H1 (cell line): Measurements from ENCODE around the gene SCOC. TPM values are rescaled to one million over a fixed set of nuclear protein-coding genes. Genes with fewer than 3 reads are reported as not detected.

Experiments used
- CTCF ChIA-PET: fragments of 300-600 bp; sonication (Branson Sonifier 250); formaldehyde crosslinking; loops from one replicate; lab custom pipeline; 2021; ENCODE audit not compliant: partially characterized antibody; lab: Charles Lee
- POLR2A ChIA-PET: fragments of 300-600 bp; sonication (Branson Sonifier 250); formaldehyde crosslinking; loops from one replicate; lab custom pipeline; 2021; ENCODE audit warnings: inconsistent platforms; ENCODE audit not compliant: partially characterized antibody; lab: Charles Lee
- DNase-seq, 2 experiments: peaks; one replicate each; pipeline versions ENCODE4 v3.0.0 to v3.0.0-alpha.2; 2010 to 2022; ENCODE audit warnings: low spot score in 2 of 2, low read depth in 1 of 2, mixed read lengths in 1 of 2
- FAIRE-seq: peaks from 2 replicates; lab custom pipeline; 2011; peaks lifted over from hg19 to GRCh38; lab: Jason Lieb, UNC
- H2AFZ ChIP-seq: 2 replicates; pipeline ENCODE4 v1.8.1; 2012; ENCODE audit warnings: low read length, inconsistent platforms
- H2AK5ac ChIP-seq: 2 replicates; pipeline ENCODE4 v1.6.1; 2013; ENCODE audit warnings: low read depth, low read length
- H2BK120ac ChIP-seq: replicated peaks from 2 replicates; pipeline ENCODE3; 2013; ENCODE audit warnings: low read depth, low read length, inconsistent platforms
- H2BK12ac ChIP-seq: 2 replicates; pipeline ENCODE4 v1.6.1; 2013; ENCODE audit warnings: low read depth, low read length
- H2BK15ac ChIP-seq: 2 replicates; pipeline ENCODE4 v1.6.1; 2013; ENCODE audit warnings: low read length
- H2BK20ac ChIP-seq: 2 replicates; pipeline ENCODE4 v1.6.1; 2013; ENCODE audit warnings: low read length
- H2BK5ac ChIP-seq: 2 replicates; pipeline ENCODE4 v1.6.1; 2013; ENCODE audit warnings: low read depth, low read length
- H3K14ac ChIP-seq: 2 replicates; pipeline ENCODE4 v1.6.1; 2013; ENCODE audit warnings: inconsistent platforms; ENCODE audit not compliant: insufficient read length
- H3K18ac ChIP-seq: 2 replicates; pipeline ENCODE4 v1.6.1; 2013; ENCODE audit warnings: low read length; ENCODE audit errors: extremely low read depth
- H3K23ac ChIP-seq: 2 replicates; pipeline ENCODE4 v1.6.1; 2013; ENCODE audit warnings: inconsistent platforms; ENCODE audit not compliant: insufficient read length
- H3K23me2 ChIP-seq: 2 replicates; pipeline ENCODE4 v1.6.1; 2013; ENCODE audit warnings: low read depth, low read length
- H3K27ac ChIP-seq: 2 replicates; pipeline ENCODE4 v1.6.1; 2011; ENCODE audit warnings: low read depth, low read length, inconsistent platforms
- H3K27me3 ChIP-seq, 4 experiments: replicated peaks in 1 of 4; 1 replicate in 1 of 4; 2 replicates in 3 of 4; pipeline versions ENCODE4 v1.6.1 to v1.8.1; 2011 to 2013; ENCODE audit warnings: low read length in 3 of 4, mild to moderate bottlenecking in 3 of 4, inconsistent platforms in 2 of 4, mixed read lengths in 2 of 4, moderate library complexity in 1 of 4; ENCODE audit not compliant: control insufficient read depth in 3 of 4, insufficient read depth in 3 of 4; ENCODE audit errors: extremely low read depth in 1 of 4
- H3K36me3 ChIP-seq, 4 experiments: 2 replicates each; pipeline versions ENCODE4 v1.6.1 to v1.8.1; 2011 to 2013; ENCODE audit warnings: mild to moderate bottlenecking in 4 of 4, low read length in 3 of 4, moderate library complexity in 2 of 4, control low read depth in 1 of 4, inconsistent platforms in 1 of 4; ENCODE audit not compliant: insufficient read depth in 4 of 4, control insufficient read depth in 2 of 4
- H3K4ac ChIP-seq: replicated peaks from 2 replicates; pipeline ENCODE3; 2013; ENCODE audit warnings: low read length, low read depth, mixed read lengths, inconsistent platforms; ENCODE audit not compliant: insufficient read length
- H3K4me1 ChIP-seq, 4 experiments: replicated peaks in 1 of 4; 1 replicate in 1 of 4; 2 replicates in 3 of 4; pipeline versions ENCODE4 v1.6.1 to v1.8.1; 2011 to 2013; ENCODE audit warnings: low read length in 3 of 4, inconsistent platforms in 2 of 4, mixed read lengths in 1 of 4; ENCODE audit not compliant: insufficient read depth in 4 of 4, control insufficient read depth in 3 of 4
- H3K4me2 ChIP-seq, 2 experiments: 2 replicates each; pipeline versions ENCODE4 v1.6.1 to v1.8.1; 2011 to 2013; ENCODE audit warnings: low read depth in 2 of 2, low read length in 2 of 2, control low read depth in 1 of 2, inconsistent platforms in 1 of 2, mild to moderate bottlenecking in 1 of 2; ENCODE audit not compliant: insufficient read depth in 1 of 2
- H3K4me3 ChIP-seq, 4 experiments: fragments of 200-600, 300-600 bp in 1 of 4; sonication (generic), shearing (Covaris generic), sonication (Bioruptor Twin) in 1 of 4; 2 replicates each; pipeline versions ENCODE4 v1.5.1 to v1.8.1; 2011 to 2016; ENCODE audit warnings: low read length in 4 of 4, low read depth in 3 of 4, control low read depth in 2 of 4, inconsistent platforms in 2 of 4, mild to moderate bottlenecking in 2 of 4, mixed read lengths in 1 of 4, moderate library complexity in 1 of 4; ENCODE audit not compliant: insufficient read depth in 2 of 4; ENCODE audit errors: extremely low read depth in 1 of 4
- H3K56ac ChIP-seq: replicated peaks from 2 replicates; pipeline ENCODE3; 2013; ENCODE audit warnings: low read depth, mild to moderate bottlenecking, mixed read lengths, low read length, inconsistent platforms; ENCODE audit not compliant: insufficient read length
- H3K79me1 ChIP-seq: 2 replicates; pipeline ENCODE4 v1.6.1; 2013; ENCODE audit warnings: low read depth, low read length, control low read depth
- H3K79me2 ChIP-seq, 2 experiments: 2 replicates each; pipeline versions ENCODE4 v1.6.1 to v1.8.1; 2012 to 2013; ENCODE audit warnings: low read length in 2 of 2, mild to moderate bottlenecking in 2 of 2, inconsistent platforms in 1 of 2; ENCODE audit not compliant: insufficient read depth in 2 of 2, control insufficient read depth in 1 of 2
- H3K9ac ChIP-seq, 4 experiments: replicated peaks in 1 of 4; 1 replicate in 1 of 4; 2 replicates in 3 of 4; pipeline versions ENCODE4 v1.6.1 to v1.8.1; 2011 to 2013; ENCODE audit warnings: low read depth in 3 of 4, low read length in 3 of 4, control low read depth in 2 of 4, mild to moderate bottlenecking in 2 of 4, moderate library complexity in 2 of 4, inconsistent platforms in 1 of 4; ENCODE audit errors: extremely low read depth in 1 of 4
- H3K9me3 ChIP-seq, 2 experiments: 2 replicates each; pipeline versions ENCODE4 v1.6.1 to v1.8.1; 2012 to 2013; ENCODE audit warnings: mild to moderate bottlenecking in 2 of 2, moderate library complexity in 2 of 2, control low read depth in 1 of 2, inconsistent platforms in 1 of 2, low read depth in 1 of 2, low read length in 1 of 2, mixed read lengths in 1 of 2; ENCODE audit not compliant: insufficient read depth in 2 of 2
- H4K20me1 ChIP-seq, 2 experiments: replicated peaks in 1 of 2; 2 replicates each; pipeline versions ENCODE3 to v1.8.1; 2011 to 2013; ENCODE audit warnings: inconsistent platforms in 2 of 2, low read length in 2 of 2, mild to moderate bottlenecking in 1 of 2; ENCODE audit not compliant: insufficient read depth in 2 of 2, control insufficient read depth in 1 of 2
- H4K5ac ChIP-seq: 2 replicates; pipeline ENCODE4 v1.6.1; 2013; ENCODE audit warnings: low read length, low read depth, mixed read lengths, inconsistent platforms; ENCODE audit not compliant: insufficient read length
- H4K8ac ChIP-seq: 2 replicates; pipeline ENCODE4 v1.8.0; 2013; ENCODE audit warnings: mild to moderate bottlenecking, moderate library complexity, low read length, inconsistent platforms; ENCODE audit not compliant: insufficient read depth; ENCODE audit errors: extremely low read depth
- H4K91ac ChIP-seq: replicated peaks from 2 replicates; pipeline ENCODE3; 2013; ENCODE audit warnings: low read length, mixed read lengths, inconsistent platforms; ENCODE audit not compliant: insufficient read length
- FOSL1 ChIP-seq: IDR thresholded peaks from 2 replicates; pipeline ENCODE4 v1.6.1; 2011; ENCODE audit warnings: mild to moderate bottlenecking, low read depth, low read length, moderate library complexity; ENCODE audit not compliant: insufficient read depth
- KDM1A ChIP-seq: fragments of 200-600, 300-600 bp; sonication (generic); IDR thresholded peaks from 2 replicates; pipeline ENCODE4 v1.7.1; 2016; ENCODE audit warnings: mild to moderate bottlenecking, low read length, borderline replicate concordance
- NRF1 ChIP-seq: IDR thresholded peaks from 2 replicates; pipeline ENCODE4 v1.6.1; 2011; ENCODE audit warnings: mild to moderate bottlenecking, low read depth, low read length, improper control_type of control experiment
- POLR2AphosphoS5 ChIP-seq: IDR thresholded peaks from 2 replicates; pipeline ENCODE4 v1.6.1; 2011; ENCODE audit warnings: low read depth, low read length
- POU5F1 ChIP-seq: IDR thresholded peaks from 2 replicates; pipeline ENCODE4 v1.6.1; 2011; ENCODE audit warnings: low read depth, mild to moderate bottlenecking, low read length, moderate library complexity
- RAD21 ChIP-seq, 2 experiments: IDR thresholded peaks in 1 of 2; conservative IDR thresholded peaks in 1 of 2; 2 replicates each; pipeline ENCODE4 v1.6.1; 2011; ENCODE audit warnings: low read depth in 2 of 2, low read length in 2 of 2, improper control_type of control experiment in 1 of 2, inconsistent platforms in 1 of 2, mild to moderate bottlenecking in 1 of 2, moderate library complexity in 1 of 2
- RXRA ChIP-seq: IDR thresholded peaks from 2 replicates; pipeline ENCODE4 v1.6.1; 2011; ENCODE audit warnings: low read depth, mild to moderate bottlenecking, low read length, moderate library complexity; ENCODE audit not compliant: insufficient read depth
- SAP30 ChIP-seq: fragments of 300-600 bp; sonication (generic); IDR thresholded peaks from 2 replicates; pipeline ENCODE4 v1.7.1; 2012; ENCODE audit warnings: low read length, moderate library complexity, mild to moderate bottlenecking, inconsistent platforms; ENCODE audit not compliant: insufficient read depth, insufficient replicate concordance
- SIRT6 ChIP-seq: IDR thresholded peaks from one replicate; pipeline ENCODE4 v1.7.1; 2012; ENCODE audit warnings: low read length, inconsistent platforms
- SIX5 ChIP-seq: IDR thresholded peaks from 2 replicates; pipeline ENCODE4 v1.6.1; 2011; ENCODE audit warnings: mild to moderate bottlenecking, low read depth, low read length
- WGBS, 2 experiments: shearing (Covaris generic) in 1 of 2; methylation state at CpG; one replicate each; pipeline versions ENCODE4 v1.1.6 to v1.1.7; 2013 to 2015; ENCODE audit warnings: low lambda C conversion rate in 2 of 2, mixed read lengths in 2 of 2, inconsistent platforms in 1 of 2, low coverage in 1 of 2, missing lambda C conversion rate in 1 of 2; ENCODE audit not compliant: insufficient replicate concordance in 2 of 2, insufficient coverage in 1 of 2, insufficient read length in 1 of 2; ENCODE audit errors: extremely low coverage in 1 of 2, missing lambda C conversion rate in 1 of 2; 5-methylcytosine and 5-hydroxymethylcytosine counted together
- polyA plus RNA-seq, 7 experiments: library from polyadenylated mRNA; depleted of rRNA in 3 of 7; stranded (reverse) in 5 of 7; unstranded in 2 of 7; fragments of >200 nt in 5 of 7; fragments of 200-250 nt in 2 of 7; gene quantifications; 1 replicate in 5 of 7; 2 replicates in 1 of 7; 4 replicates in 1 of 7; pipeline versions ENCODE4 v1.2.1 to v1.2.3, GENCODE V29; 2011 to 2013; ENCODE audit warnings: missing spikeins in 2 of 7, mixed read lengths in 2 of 7
- total RNA-seq: library from RNA; stranded (reverse); fragmentation: NEBNext Ultra II Directional; extraction: Animal tissue kit (Norgen Biotek cat#: 25700); gene quantifications from 2 replicates; pipeline ENCODE4 v1.2.1, GENCODE V29; 2021
- TF ChIP-seq, protein P1 (sequence below): IDR thresholded peaks from 2 replicates; pipeline ENCODE4 v1.6.1; 2012; ENCODE audit warnings: inconsistent platforms
- TF ChIP-seq, protein P2 (sequence below): IDR thresholded peaks from 2 replicates; pipeline ENCODE4 v1.6.1; 2012; ENCODE audit warnings: low read length, inconsistent platforms

The SCOC gene
- total and polyA plus RNA-seq, 2 of the 8 experiments (the other 6 are each of a cell fraction or from before 2014, with no cell fraction given) = 12.1 to 33.4 TPM

DNA sequence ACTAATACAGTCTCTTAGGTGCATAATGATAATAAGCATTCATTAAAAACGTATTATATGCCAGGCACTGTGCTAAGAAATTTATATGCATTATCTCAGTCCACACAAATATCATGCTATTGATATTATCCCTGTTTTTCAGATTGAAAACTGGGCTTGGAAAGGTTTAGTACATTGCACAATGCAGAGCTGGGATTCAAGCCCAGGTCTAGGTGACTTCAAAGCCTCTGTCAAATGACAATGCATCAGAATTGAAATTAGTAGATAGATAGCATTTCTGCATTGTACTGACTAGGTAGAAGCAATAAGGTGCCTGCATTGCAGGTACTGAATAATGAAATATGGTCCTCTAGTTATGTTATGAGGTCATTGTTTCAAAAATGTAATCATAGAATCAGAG, 18.2 kb upstream of the SCOC start:
- H3K4ac ChIP-seq = no peak overlapping the region
- no peak overlapping the region for H2BK15ac ChIP-seq
- H2BK20ac ChIP-seq = no peak overlapping the region
- no peaks in the 10 kb centered on the region; a peak in 1 of 7 replicates for H3K4me1 ChIP-seq
- H3K9me3 ChIP-seq = no peaks in the 10 kb centered on the region
- no peak overlapping the region for H3K23ac ChIP-seq
- H2BK5ac ChIP-seq = no peak overlapping the region
- H3K27me3 ChIP-seq = peaks cover 0 to 2% (median under 1%) of the 10 kb centered on the region in 4 experiments; a peak in 3 of 7 replicates
- H4K91ac ChIP-seq = no peak overlapping the region
- H4K5ac ChIP-seq = no peak overlapping the region
- no peak overlapping the region for H3K27ac ChIP-seq
- no peak for DNase-seq
- H3K79me1 ChIP-seq = no peaks in the 10 kb centered on the region
- no peaks in the 10 kb centered on the region for H4K20me1 ChIP-seq
- no peak for FAIRE-seq
- H3K4me3 ChIP-seq = no peak overlapping the region
- H3K36me3 ChIP-seq = no peaks in the 10 kb centered on the region
- no peak overlapping the region for H3K56ac ChIP-seq
- H3K23me2 ChIP-seq = no peaks in the 10 kb centered on the region
- no peak overlapping the region for H3K18ac ChIP-seq
- no peaks in the 10 kb centered on the region for H3K79me2 ChIP-seq
- WGBS, 2 experiments = 78% methylated on average over 1 of the region's 1 CpG; no CpG with 5 or more reads in 1 of the 2 experiments
- H4K8ac ChIP-seq = no peak overlapping the region
- H2AK5ac ChIP-seq = no peak overlapping the region
- CTCF ChIA-PET = interaction anchor here (1.6 kb wide), 1 partner anchor 10 kb away, joined by 4 read pairs; no protein-coding TSS in a partner anchor
- no peak overlapping the region for H3K4me2 ChIP-seq
- no peak overlapping the region for H3K14ac ChIP-seq
- no peak overlapping the region for H2BK12ac ChIP-seq
- H2AFZ ChIP-seq = no peak overlapping the region
- H3K9ac ChIP-seq = no peak overlapping the region
- POLR2A ChIA-PET = no interaction called here
- no peak overlapping the region for H2BK120ac ChIP-seq
- TF ChIP-seq RAD21 (IDR thresholded peaks at IDR 0.05 in 1 of 2, conservative IDR thresholded peaks at IDR 0.05 in 1 of 2; ENCODE audit: low read depth in 2 of 2, low read length in 2 of 2) (no peak), POU5F1 (no peak), SIRT6 (no peak), SIX5 (no peak), KDM1A (no peak), SAP30 (no peak), POLR2AphosphoS5 (no peak), FOSL1 (no peak), RXRA (no peak), NRF1 (no peak)
- TF ChIP-seq, protein P1, sequence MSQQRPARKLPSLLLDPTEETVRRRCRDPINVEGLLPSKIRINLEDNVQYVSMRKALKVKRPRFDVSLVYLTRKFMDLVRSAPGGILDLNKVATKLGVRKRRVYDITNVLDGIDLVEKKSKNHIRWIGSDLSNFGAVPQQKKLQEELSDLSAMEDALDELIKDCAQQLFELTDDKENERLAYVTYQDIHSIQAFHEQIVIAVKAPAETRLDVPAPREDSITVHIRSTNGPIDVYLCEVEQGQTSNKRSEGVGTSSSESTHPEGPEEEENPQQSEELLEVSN = no peak
- TF ChIP-seq, protein P2, sequence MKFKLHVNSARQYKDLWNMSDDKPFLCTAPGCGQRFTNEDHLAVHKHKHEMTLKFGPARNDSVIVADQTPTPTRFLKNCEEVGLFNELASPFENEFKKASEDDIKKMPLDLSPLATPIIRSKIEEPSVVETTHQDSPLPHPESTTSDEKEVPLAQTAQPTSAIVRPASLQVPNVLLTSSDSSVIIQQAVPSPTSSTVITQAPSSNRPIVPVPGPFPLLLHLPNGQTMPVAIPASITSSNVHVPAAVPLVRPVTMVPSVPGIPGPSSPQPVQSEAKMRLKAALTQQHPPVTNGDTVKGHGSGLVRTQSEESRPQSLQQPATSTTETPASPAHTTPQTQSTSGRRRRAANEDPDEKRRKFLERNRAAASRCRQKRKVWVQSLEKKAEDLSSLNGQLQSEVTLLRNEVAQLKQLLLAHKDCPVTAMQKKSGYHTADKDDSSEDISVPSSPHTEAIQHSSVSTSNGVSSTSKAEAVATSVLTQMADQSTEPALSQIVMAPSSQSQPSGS = no peak
